Activated naive CD4-positive, alpha-beta T cell treated with anti-CD3 and anti-CD28 coated beads, Interleukin-2, amount 50 U/mL, for 16 hours (primary cell): ENCODE results near the gene FAM114A1.
"Not testable (repeated sequence)": the region's sequence is repeated elsewhere in the genome, so short reads cannot be mapped to it uniquely, and the experiment has no call there.

Source experiments
- DNase-seq: peaks from one replicate; pipeline ENCODE4 v3.0.0-alpha.2; 2020

Gene FAM114A1

GRCh38 chr4:38905652-38906385 is 38.2 kb downstream of the FAM114A1 start:
- no peak for DNase-seq

DNA sequence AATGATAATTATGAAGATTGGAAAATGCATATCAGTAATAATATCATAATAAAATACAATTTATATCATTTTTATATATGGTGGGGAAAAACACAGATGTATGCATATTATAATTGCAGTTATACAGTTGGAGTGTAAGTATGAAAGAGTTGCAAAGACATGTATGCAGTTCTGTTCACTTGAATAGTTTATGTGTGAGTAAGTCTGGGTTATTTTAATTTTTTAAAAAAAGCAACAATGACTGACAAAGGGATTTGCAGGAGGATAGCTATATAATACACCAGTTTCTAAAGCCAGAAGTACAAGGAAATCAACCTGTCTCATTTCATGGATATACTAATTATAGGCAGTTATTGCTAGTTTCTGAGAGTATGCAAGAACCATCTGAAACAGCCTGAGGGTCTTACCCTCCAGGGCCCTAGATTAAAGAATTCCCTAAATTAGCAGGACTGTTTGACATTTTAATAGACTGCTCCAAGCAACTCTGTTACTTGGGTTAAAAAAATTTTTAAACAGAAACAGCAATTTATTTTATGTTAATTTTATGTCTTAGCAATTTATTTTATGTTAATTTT is 40.2 kb downstream of the FAM114A1 start:
- DNase-seq, result no peak

DNA sequence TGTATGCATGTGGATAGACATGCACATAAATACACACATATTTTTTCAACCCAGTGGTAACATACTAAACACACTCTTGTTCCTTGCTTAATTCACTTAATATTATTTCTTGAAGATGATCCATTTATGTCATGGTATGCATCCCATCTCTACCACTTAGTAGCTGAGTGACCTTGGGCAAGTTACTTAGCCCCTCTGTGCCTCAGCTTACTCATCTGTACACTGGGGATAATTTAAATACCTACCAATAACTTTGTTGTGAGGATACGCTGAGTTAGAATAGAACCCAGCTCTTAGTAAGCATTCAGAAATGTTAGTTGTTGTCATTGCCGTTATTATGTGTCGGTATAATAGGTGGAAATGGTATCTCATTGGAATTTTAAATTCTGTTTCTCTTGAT is 41.4 kb downstream of the FAM114A1 start:
- DNase-seq, result no peak

DNA sequence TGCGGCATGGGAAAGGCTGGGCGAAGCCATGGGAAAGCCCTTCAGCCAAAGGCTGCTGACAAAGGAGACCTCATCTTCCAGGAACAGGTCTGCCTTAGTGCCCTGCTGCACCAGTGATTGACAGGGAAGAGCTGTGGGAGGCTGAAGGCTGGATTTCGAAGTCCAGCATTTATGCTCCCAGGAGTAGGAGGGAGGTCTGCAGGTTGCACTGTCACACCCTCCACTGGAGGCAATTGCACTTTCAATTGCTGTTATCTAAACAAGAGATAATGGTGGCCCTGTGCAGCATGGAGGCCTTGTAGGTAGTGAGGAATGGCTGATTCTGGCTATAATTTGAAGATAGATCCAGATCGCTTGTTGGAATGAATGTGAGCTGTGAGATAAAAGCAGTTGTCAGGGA is 43.7 kb downstream of the FAM114A1 start:
- no peak for DNase-seq

- DNase-seq, result no peak
These were observed 47.2 kb downstream of the FAM114A1 start for GRCh38 chr4:38914854-38915253.

GRCh38 chr4:38916267-38916666 is 48.7 kb downstream of the FAM114A1 start:
- not testable (repeated sequence) for DNase-seq

DNA sequence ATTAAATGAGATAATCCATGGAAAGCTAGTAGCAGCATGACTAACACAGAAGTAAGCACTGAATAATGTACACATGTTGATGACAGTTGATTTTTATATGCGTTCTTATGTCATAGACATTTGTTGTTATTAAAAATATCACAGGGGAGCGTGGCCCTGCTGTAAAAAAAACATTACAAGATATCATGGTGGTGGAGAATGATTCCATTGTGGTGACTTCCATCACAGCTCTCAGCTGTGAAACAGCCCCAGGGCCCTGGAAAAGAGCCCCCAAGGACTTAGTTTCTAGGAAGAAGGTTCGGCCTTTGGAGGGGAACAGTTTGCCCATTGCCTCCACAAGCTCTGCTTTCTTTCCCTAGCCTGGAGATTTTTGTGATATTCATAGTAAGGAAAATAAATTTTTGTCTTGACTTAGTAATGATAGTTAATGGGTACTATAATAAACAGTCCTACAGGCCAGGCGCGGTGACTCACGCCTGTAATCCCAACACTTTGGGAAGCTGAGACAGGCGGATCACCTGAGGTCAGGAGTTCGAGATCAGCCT is 49.9 kb downstream of the FAM114A1 start:
- no peak for DNase-seq

DNA sequence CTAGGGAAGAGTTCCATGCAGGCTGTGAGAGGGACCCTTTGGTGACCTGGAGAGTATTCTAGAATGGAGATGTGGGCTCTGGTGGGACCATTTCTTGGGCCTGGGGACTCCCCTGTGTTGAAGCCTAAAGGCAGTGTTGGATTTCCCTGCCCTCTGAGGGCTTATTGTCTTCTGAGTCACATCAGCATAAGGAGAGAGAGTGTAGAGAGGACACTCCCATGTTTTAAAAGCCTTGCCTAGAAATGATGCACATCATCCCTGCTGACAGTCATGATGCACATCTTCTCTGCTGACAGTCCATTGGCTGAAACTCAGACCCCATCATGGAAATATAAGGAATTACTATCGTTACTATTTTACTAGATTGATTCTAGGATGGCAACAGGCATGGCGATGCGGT is 51.9 kb downstream of the FAM114A1 start:
- DNase-seq, result no peak

- no peak for DNase-seq
These were observed 52.6 kb downstream of the FAM114A1 start for GRCh38 chr4:38920186-38920585.

GRCh38 chr4:38920677-38921076 is 53.1 kb downstream of the FAM114A1 start:
- no peak for DNase-seq

DNA sequence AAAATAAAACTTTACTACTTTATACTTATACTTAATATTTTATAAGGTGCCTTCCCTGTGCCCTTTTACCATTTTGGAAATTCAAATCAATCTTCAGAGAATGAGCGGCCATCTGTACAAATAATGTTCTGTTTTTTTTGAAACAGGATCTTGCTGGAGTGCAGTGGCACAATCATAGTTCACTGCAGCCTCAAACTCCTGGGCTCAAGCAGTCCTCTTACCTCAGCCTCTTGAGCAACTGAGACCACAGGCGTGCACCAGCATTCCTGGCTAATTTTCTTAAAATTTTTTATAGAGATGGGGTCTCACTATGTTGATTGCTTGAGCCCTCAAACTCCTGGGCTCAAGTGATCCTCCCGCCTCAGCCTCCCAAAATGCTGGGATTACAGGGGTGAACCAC is 53.5 kb downstream of the FAM114A1 start:
- DNase-seq, result no peak

- DNase-seq, result no peak
These were observed 56.1 kb downstream of the FAM114A1 start for GRCh38 chr4:38923746-38924145.

- no peak for DNase-seq
These were observed 56.7 kb downstream of the FAM114A1 start for GRCh38 chr4:38924353-38924752.

GRCh38 chr4:38925492-38926413 is 58.1 kb downstream of the FAM114A1 start:
- no peak for DNase-seq

DNA sequence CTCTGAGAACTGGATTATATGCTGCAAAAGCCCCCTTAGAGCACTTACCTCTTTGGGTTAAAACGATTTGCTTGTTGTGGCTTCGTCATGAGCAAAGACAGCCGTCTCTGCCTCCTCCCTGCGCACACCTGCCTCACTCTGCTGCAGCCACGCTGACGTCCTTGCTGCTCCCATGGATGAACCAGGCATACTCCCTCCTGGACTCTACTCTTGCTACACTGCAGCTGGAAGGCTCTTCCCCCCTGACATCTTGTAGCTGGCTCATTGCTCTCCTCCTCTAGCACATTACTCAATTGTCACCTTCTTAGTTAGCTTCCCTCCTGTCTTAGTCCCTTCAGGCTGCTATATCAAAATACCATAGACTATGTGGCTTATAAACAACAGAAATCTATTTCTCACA is 59.3 kb downstream of the FAM114A1 start:
- no peak for DNase-seq

DNA sequence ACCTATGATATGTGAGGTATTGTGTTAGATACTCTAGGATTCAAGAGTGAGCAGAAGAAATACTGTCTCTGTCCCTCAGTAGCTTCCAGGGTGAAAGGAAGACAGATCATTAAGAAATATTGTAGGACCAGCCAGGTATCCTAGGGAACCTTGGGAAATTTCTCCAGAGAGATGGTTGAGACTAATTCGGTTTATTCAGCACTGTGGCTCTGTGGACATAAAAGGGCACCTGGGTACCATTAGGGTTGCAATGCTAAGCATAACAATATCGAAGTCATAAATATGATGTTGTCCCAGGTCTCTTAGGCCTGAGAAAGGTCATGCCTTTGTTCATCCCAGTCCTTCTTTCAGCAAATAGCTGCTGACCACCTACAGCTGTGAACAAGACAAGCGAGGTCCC is 61.0 kb downstream of the FAM114A1 start:
- DNase-seq, result no peak

- DNase-seq, result no peak
These were observed 61.4 kb downstream of the FAM114A1 start for GRCh38 chr4:38928974-38929373.

DNA sequence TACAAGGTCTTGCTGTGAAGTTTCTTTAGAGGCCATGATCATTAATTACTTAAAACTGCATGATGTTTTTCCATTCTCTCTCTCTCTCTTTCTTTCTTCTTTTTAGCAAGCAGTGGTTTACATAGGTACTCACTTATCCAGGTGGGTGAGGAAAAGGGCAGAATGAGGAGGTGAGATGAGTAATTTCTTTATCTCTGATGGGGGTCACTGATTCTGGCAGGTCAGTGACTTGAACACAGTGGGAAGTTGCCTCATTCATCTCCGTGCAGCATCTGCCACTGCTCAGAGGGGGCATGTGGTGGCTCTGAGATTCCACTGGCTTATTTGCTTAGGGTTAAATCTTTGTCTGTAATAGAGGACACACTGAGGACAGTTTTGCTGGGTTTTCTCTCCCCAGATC is 62.6 kb downstream of the FAM114A1 start:
- no peak for DNase-seq

DNA sequence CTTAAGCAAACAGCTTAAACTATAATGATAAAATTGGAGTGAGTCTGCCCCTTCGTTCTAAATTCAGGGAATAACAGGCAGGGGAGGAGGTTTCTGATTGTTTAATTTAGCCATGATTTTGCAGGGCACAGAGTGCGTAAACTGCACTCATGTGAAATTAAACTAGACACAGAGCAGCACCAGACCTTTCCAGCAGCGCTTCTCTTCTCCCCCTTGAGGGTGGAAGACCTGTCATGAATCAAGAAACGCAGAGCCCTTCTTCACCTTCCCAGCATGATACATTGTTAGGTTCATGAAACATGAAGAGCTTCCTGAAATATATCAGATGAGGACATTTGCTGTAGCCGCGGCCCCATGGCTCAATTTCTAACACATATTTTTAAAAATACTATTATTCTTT is 63.1 kb downstream of the FAM114A1 start:
- no peak for DNase-seq

DNA sequence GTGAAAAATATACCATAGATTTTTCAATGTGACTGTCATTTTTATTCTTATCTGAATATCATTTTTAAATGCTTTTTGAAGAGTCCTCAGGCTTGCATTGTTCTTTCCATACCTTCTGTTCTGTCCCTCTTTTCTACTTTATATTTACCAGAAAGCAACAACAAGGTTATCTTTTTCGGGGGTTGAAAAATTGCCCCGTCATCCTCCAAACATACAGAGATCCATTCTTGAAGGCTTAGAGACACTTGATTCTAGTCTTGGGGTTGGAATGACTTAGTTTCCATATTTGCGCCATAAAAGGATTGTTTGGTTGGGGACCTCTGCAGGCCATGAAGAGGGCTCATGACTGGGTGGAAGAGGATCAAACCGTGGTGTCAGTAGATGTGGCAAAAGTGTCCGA is 63.5 kb downstream of the FAM114A1 start:
- no peak for DNase-seq

- DNase-seq, result no peak
These were observed 67.9 kb downstream of the FAM114A1 start for GRCh38 chr4:38935391-38936073.

GRCh38 chr4:38939165-38939564 is 71.6 kb downstream of the FAM114A1 start:
- no peak for DNase-seq

DNA sequence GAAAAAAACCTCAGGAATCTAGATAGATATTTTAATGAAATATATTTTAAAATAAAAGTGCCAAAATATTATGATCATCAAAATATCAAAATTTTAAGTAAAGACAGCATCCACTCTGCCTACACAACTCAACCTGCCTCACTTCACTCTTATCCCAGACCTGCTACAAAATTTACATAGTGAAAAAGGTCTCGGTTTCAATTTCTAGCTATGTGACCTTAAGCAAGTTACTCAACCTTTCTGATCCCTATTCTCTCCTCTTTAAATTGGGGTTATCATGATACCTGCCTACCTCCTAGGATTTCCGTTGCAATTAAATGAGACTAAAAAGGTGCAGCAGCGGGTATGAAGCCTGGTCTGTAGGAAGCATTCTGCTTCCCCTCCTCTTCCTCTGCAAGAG is 72.9 kb downstream of the FAM114A1 start:
- DNase-seq, result no peak
